ENCODE data around the gene KPNA5. TPM values are rescaled to one million over a fixed set of nuclear protein-coding genes. Genes with fewer than 3 reads are reported as not detected.

The KPNA5 gene
- total and polyA plus RNA-seq, 2 of the 8 experiments (the other 6 are each of a cell fraction or from before 2014, with no cell fraction given) = 2.0 to 9.7 TPM

DNA sequence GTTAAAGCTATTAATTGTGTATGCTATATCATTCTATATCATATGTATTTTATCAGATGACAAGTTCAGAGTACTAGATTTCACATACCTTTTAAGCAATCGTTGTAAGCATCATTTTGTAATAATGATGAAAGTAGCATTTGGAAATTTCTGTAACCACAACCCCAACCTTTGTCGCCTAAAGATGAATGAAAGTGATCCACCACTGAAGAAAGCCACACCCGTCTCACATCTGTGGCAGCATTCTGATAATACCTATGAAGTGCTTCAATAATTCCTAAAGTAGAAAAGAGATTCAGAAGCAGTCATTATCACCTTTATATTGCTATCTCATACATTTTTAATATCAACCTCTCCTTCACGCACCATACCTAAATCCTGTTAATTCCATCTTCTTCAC, 29.1 kb upstream of the KPNA5 start (continued):
- no peak for TF ChIP-seq CHD7 (IDR thresholded peaks at IDR 0.05; ENCODE audit: insufficient replicate concordance, low read length)
- no peak for TF ChIP-seq CHD2 (IDR thresholded peaks at IDR 0.05; ENCODE audit: low read length)
- no peak for TF ChIP-seq EGR1 (IDR thresholded peaks at IDR 0.05; ENCODE audit: borderline replicate concordance, low read depth, low read length)
- no peak for TF ChIP-seq CEBPB (IDR thresholded peaks at IDR 0.05; ENCODE audit: low read depth, low read length)
- TF ChIP-seq TAF7 (optimal IDR thresholded peaks at IDR 0.05; ENCODE audit: borderline replicate concordance, low read depth, low read length) = no peak
- TF ChIP-seq CBX5 (IDR thresholded peaks at IDR 0.05; ENCODE audit: low read depth, low read length) = no peak
- TF ChIP-seq POLR2AphosphoS5 (IDR thresholded peaks at IDR 0.05; ENCODE audit: low read depth, low read length) = no peak
- TF ChIP-seq, protein P1, sequence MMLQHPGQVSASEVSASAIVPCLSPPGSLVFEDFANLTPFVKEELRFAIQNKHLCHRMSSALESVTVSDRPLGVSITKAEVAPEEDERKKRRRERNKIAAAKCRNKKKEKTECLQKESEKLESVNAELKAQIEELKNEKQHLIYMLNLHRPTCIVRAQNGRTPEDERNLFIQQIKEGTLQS (IDR thresholded peaks at IDR 0.05; ENCODE audit: insufficient read depth, low read depth, low read length) = no peak
- no peak for TF ChIP-seq FOSL1 (IDR thresholded peaks at IDR 0.05; ENCODE audit: insufficient read depth, low read depth, low read length)
- no peak for TF ChIP-seq RAD21 (IDR thresholded peaks at IDR 0.05 in 1 of 2, conservative IDR thresholded peaks at IDR 0.05 in 1 of 2; ENCODE audit: low read depth in 2 of 2, low read length in 2 of 2)
- TF ChIP-seq BCL11A (IDR thresholded peaks at IDR 0.05; ENCODE audit: low read depth in 2 of 2, low read length in 2 of 2) = no peak
